AG09309 (cell line): Measurements from ENCODE around the gene TMEM63A.
A peak's percentile ranks its signal among the peaks of the same experiment; 100 is the strongest.

Experiments used
- DNase-seq: peaks from one replicate; pipeline ENCODE4 v3.0.0-alpha.2; 2010; ENCODE audit warnings: low read depth
- H3K4me3 ChIP-seq: 2 replicates; pipeline ENCODE4 v1.5.1; 2011; ENCODE audit warnings: mild to moderate bottlenecking, low read depth, low read length, moderate library complexity; ENCODE audit not compliant: control insufficient read depth
- CTCF ChIP-seq: IDR thresholded peaks from 2 replicates; pipeline ENCODE4 v1.5.1; 2011; ENCODE audit warnings: mild to moderate bottlenecking, low read depth, low read length, inconsistent platforms; ENCODE audit not compliant: insufficient read depth, control insufficient read depth; ENCODE audit errors: missing control alignments

TMEM63A gene

GRCh38 chr1:225886159-225887029 lies 4.2 kb upstream of the TMEM63A start:
- no peak for DNase-seq
- TF ChIP-seq CTCF: no peak
- H3K4me3 ChIP-seq: no peak overlapping the region

DNA sequence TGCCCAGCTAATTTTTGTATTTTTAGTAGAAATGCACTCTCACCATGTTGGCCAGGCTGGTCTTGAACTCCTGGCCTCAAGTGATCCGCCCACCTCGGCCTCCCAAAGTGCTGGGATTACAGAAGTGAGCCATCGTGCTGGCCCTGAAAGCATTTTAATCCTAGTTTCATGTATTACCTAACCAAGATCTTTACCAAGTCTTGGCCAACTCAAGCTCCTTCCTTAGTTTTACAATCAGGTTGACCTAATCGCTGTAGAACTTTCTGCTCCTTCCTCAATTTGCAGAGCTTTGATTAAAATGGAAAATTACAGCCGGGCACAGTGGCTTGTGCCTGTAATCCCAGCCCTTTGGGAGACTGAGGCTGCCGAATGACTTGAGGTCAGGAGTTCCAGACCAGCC lies 3.2 kb upstream of the TMEM63A start:
- DNase-seq: no peak
- no peak for TF ChIP-seq CTCF
- no peak overlapping the region for H3K4me3 ChIP-seq

DNA sequence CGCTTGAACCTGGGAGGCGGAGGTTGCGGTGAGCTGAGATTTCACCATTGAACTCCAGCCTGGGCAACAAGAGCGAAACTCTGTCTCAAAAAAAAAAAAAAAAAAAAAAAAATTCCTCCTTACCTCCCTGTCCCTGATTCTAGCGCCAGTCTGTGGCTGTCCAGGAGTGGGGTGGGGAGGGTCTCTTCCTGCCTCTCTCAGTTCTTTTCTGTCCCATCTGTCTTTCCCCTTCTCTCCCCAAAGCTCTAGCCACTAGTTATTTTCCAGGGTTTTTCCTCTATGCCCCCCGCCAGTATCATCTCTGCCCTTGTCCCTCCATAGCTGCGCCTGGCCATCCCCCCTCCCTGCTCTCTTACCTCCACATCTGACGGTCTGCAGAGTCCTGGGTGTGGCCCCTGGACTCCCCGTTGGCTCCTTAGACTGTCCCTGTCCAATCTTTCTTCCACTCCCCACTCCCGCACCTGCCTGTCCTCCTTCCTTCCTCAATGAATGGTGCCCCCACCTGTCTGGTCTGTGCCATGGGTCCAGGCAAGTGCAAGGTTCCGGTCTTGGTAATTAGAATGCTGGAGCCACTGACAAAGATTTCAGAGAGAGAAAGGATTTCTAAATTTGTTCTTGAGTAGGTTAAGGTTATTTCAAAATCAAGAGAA lies 1.6 kb upstream of the TMEM63A start:
- no peak overlapping the region for H3K4me3 ChIP-seq
- no peak for DNase-seq
- no peak for TF ChIP-seq CTCF

DNA sequence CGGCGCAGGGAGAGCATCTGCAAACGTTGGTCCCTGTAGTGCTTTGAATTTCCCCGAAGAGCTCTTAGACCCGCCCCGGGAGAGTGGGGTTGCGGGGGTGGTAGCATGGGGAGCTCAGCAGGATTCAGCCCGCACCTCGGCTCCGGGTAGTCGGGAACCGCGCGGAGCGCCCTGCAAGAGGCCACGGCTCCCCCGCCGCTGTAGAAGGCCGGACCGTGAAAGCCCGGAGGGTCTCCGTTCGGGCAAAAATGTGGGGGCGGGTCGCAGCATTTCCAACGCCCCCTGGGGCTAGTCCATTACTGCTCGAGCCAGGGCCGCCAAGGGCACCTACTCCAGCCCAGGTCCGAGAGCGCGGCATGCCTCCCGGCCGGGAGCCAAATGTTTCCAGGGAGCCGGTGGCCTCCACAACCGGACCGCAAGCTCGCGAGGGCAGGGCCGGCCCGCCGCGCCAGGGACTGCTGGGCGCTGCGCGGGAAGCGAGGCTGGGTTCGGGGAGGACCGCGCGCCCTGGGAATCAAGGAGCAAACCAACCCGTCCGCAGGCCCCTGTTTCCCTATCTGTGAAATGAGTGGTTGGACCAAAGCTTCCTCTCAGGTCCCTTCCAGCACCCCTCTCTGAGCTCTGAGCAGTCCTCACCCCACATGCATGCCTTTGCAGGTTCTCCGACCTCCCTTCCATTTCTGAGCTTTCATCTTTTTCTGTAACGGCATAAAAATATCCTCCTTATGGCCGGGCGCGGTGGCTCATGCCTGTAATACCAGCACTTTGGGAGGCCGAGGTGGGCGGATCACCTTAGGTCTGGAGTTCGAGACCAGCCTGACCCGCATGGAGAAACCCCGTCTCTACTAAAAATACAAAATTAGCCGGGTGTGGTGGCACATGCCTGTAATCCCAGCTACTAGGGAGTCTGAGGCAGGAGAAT lies 775 bp upstream of the TMEM63A start:
- DNase-seq: no peak
- H3K4me3 ChIP-seq: peak overlapping the region; percentile 94
- TF ChIP-seq CTCF: no peak

GRCh38 chr1:225881081-225881958 lies 860 bp downstream of the TMEM63A start:
- no peak for TF ChIP-seq CTCF
- peak overlapping the region; percentile 94 for H3K4me3 ChIP-seq
- no peak for DNase-seq
